Adipocyte (in vitro differentiated cells): Measurements from ENCODE around the gene LNPK.
"Not testable (repeated sequence)": the region's sequence is repeated elsewhere in the genome, so short reads cannot be mapped to it uniquely, and the experiment has no call there.

Experiments
- DNase-seq: peaks from one replicate; pipeline ENCODE4 v3.0.0-alpha.2; 2015; ENCODE audit warnings: low read depth
- H3K27me3 ChIP-seq: replicated peaks from 2 replicates; pipeline ENCODE4 v1.7.0; 2013; ENCODE audit warnings: mild to moderate bottlenecking, low read length, moderate library complexity; ENCODE audit not compliant: control insufficient read depth, insufficient read depth
- H3K36me3 ChIP-seq: 2 replicates; pipeline ENCODE4 v1.7.0; 2013; ENCODE audit warnings: low read length, mild to moderate bottlenecking, moderate library complexity; ENCODE audit not compliant: control insufficient read depth, insufficient read depth, severe bottlenecking
- H3K4me1 ChIP-seq: 2 replicates; pipeline ENCODE4 v1.7.0; 2013; ENCODE audit warnings: mild to moderate bottlenecking, low read length, moderate library complexity; ENCODE audit not compliant: control insufficient read depth, insufficient read depth
- H3K4me3 ChIP-seq: 2 replicates; pipeline ENCODE4 v1.7.0; 2013; ENCODE audit warnings: mild to moderate bottlenecking, low read length, moderate library complexity
- H3K9ac ChIP-seq: 2 replicates; pipeline ENCODE4 v1.7.0; 2013; ENCODE audit warnings: mild to moderate bottlenecking, low read length, moderate library complexity
- H3K9me3 ChIP-seq: 2 replicates; pipeline ENCODE4 v1.7.0; 2013; ENCODE audit warnings: mild to moderate bottlenecking, low read length, moderate library complexity; ENCODE audit not compliant: control insufficient read depth

Gene LNPK

DNA sequence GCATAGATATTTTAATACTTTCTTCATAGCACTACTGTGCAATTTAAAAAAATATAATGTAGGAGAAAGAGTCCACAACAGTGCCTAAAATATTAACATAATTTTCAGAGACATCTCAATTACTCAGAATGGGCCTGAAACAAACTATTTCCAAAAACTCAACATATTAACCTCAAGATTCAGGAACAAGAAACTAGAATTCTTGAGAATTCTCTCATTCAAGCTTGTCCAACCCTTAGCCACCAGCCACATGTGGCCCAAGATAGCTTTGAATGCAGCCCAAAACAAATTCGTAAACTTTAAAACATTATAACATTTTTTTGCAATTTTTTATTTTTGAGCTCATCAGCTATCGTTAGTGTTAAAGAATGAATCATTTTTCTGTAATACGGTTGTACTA, 35.2 kb downstream of the LNPK start:
- H3K9ac ChIP-seq, result no peak overlapping the region
- peaks cover 32% of the 10 kb centered on the region for H3K36me3 ChIP-seq
- DNase-seq, result no peak
- H3K9me3 ChIP-seq, result no peaks in the 10 kb centered on the region
- H3K4me1 ChIP-seq, result peaks cover 7% of the 10 kb centered on the region
- H3K4me3 ChIP-seq, result no peak overlapping the region
- H3K27me3 ChIP-seq, result no peaks in the 10 kb centered on the region

DNA sequence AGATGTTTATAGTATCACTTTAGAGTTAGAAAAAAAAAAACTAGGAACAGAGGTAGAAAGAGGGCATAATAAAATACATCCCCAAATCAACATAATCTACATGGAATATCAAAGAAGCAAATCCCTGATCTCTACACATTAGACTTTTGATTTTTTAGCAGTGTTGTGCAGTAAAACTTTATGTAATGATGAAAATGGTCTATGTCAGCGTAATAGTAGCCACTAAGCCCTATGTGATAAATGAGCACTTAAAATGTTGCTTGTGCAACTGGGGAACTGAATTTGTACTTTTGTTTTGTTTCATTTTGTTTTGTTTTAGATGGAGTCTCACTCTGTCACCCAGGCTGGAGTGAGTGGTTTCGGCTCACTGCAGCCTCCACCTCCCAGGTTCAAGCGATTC, 36.3 kb downstream of the LNPK start:
- H3K4me1 ChIP-seq, result peaks cover 7% of the 10 kb centered on the region
- peaks cover 32% of the 10 kb centered on the region for H3K36me3 ChIP-seq
- H3K27me3 ChIP-seq, result no peaks in the 10 kb centered on the region
- no peak overlapping the region for H3K9ac ChIP-seq
- no peak overlapping the region for H3K4me3 ChIP-seq
- H3K9me3 ChIP-seq, result no peaks in the 10 kb centered on the region
- DNase-seq, result no peak

DNA sequence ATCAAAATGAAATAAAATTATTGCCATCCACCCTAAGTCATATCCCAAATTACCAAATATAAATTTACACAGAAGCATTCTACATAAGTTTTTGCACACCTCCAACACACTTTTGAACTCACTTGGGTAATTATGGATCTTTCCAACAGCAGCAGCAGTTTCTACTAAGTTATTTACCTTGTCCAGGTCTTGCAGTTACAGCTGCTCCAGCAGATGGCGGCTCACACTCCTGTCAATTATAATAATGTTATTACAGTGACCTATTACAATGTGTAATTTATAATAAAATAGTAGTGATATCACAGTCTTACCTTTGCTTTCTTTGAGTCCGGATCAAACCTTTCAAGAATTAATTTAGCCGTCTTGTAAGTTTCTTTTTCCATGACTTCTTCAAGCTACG, 37.9 kb downstream of the LNPK start:
- Histone ChIP-seq H3K36me3 (peaks cover 21% of the 10 kb centered on the region), H3K27me3 (no peaks in the 10 kb centered on the region), H3K4me1 (peaks cover 7% of the 10 kb centered on the region), H3K9ac (no peak overlapping the region), H3K9me3 (no peaks in the 10 kb centered on the region), H3K4me3 (no peak overlapping the region)
- no peak for DNase-seq

DNA sequence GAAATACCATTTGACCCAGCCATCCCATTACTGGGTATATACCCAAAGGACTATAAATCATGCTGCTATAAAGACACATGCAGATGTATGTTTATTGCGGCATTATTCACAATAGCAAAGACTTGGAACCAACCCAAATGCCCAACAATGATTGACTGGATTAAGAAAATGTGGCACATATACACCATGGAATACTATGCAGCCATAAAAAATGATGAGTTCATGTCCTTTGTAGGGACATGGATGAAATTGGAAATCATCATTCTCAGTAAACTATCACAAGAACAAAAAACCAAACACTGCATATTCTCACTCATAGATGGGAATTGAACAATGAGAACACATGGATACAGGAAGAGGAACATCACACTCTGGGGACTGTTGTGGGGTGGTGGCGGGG, 38.9 kb downstream of the LNPK start:
- not testable (repeated sequence) for H3K9ac ChIP-seq, H3K4me3 ChIP-seq, H3K4me1 ChIP-seq, H3K9me3 ChIP-seq, DNase-seq, H3K27me3 ChIP-seq
- H3K36me3 ChIP-seq, result peaks cover 27% of the 10 kb centered on the region

DNA sequence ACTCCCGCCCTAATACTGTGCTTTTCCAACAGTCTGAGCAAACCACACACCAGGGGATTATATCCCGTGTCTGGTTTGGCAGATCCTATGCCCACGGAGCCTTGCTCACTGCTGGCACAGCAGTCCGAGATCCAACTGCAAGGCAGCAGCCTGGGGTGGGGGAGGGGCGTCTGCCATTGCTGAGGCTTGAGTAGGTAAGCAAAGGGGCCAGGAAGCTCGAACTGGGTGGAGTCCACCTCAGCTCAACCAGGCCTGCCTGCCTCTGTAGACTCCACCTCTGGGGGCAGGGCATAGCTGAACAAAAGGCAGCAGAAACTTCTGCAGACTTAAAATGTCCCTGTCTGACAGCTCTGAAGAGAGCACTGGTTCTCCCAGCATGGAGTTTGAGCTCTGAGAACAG, 44.2 kb downstream of the LNPK start:
- Histone ChIP-seq H3K36me3 (peaks cover 45% of the 10 kb centered on the region), H3K27me3 (no peaks in the 10 kb centered on the region), H3K4me1 (no peaks in the 10 kb centered on the region), H3K4me3 (no peak overlapping the region), H3K9ac (no peak overlapping the region), H3K9me3 (no peaks in the 10 kb centered on the region)
- DNase-seq, result no peak

DNA sequence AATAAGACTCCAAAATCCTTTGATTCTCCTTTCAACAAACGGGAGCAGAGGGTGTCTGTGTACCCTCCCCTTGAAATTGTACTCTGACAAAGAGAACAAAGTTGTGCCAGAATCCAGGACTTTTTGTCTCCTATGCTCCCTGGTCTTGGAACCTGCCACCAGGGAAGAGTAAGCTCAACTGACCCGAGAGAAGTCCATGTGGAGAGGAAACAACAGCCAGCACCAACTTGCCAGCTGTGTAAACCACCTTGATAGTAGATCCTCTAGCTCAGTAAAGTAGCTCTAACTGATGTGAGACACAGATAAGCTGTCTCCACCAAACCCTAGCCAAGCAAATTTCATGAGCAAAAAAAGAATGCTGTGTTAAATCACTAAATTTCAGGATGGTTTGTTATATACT, 46.9 kb downstream of the LNPK start:
- Histone ChIP-seq H3K36me3 (peaks cover 45% of the 10 kb centered on the region), H3K9me3 (no peaks in the 10 kb centered on the region), H3K9ac (no peak overlapping the region), H3K27me3 (no peaks in the 10 kb centered on the region), H3K4me1 (no peaks in the 10 kb centered on the region), H3K4me3 (no peak overlapping the region)
- DNase-seq, result no peak

DNA sequence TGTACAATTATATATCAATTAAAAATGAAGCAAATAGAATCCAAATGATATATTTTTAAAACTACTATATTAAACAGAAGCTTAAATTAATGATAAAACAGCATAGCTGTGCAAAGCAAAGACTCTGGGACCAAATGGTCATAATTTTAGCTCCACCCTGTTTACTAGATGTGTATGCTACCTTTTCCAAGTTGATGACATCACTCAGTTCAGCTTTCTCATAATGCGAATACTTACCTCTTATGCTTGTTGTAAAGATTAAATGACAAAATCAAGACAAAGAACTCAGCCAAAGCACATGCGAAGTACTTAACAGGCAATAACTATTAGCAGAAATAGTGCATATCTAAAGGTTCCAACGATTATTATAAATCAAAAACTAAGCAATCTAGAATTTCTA, 51.6 kb downstream of the LNPK start:
- H3K4me3 ChIP-seq, result no peak overlapping the region
- no peaks in the 10 kb centered on the region for H3K27me3 ChIP-seq
- no peaks in the 10 kb centered on the region for H3K9me3 ChIP-seq
- no peaks in the 10 kb centered on the region for H3K4me1 ChIP-seq
- no peak overlapping the region for H3K9ac ChIP-seq
- no peak for DNase-seq
- H3K36me3 ChIP-seq, result peaks cover 35% of the 10 kb centered on the region

DNA sequence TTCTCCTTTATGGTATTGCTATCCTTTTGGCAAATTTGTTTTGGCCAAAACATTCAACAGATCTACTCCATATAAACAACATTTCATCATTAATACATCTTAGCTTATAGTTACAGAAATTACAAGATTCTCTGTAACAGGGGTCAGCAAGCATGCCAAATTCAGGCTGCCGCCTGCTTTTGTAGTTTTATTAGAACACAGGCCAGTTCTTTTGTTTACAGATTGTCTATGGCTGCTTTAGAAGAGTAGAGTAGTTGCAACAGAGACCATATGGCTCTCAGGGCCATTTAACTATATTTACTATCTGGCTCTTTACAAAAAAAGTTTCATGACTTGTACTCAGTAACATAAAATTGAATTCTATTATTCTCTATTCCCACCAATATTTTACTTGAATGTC, 53.9 kb downstream of the LNPK start:
- no peak for DNase-seq
- H3K9ac ChIP-seq, result no peak overlapping the region
- no peaks in the 10 kb centered on the region for H3K27me3 ChIP-seq
- no peak overlapping the region for H3K4me3 ChIP-seq
- H3K36me3 ChIP-seq, result peaks cover 24% of the 10 kb centered on the region
- H3K9me3 ChIP-seq, result no peaks in the 10 kb centered on the region
- H3K4me1 ChIP-seq, result no peaks in the 10 kb centered on the region

DNA sequence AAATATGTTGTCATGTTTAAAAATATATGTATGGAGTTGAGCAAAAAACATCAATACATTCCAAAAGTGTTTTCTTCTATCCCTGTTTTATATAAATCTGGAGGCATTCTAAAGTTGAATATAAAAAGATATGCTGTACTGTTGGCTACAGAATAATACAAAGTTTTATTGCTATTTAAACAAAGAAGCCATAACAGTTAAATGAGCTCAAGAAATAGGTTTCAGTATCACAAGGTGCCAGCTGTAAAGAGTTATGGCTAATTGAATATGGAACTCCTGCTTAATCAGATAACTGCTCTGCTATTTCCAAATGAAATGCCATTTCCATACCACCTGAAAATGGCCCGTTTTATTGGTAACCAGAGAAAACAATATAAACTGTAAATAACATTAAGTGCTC, 55.0 kb downstream of the LNPK start:
- no peak overlapping the region for H3K4me3 ChIP-seq
- H3K9ac ChIP-seq, result no peak overlapping the region
- no peaks in the 10 kb centered on the region for H3K4me1 ChIP-seq
- DNase-seq, result no peak
- no peaks in the 10 kb centered on the region for H3K27me3 ChIP-seq
- peaks cover 2% of the 10 kb centered on the region for H3K9me3 ChIP-seq
- peaks cover 24% of the 10 kb centered on the region for H3K36me3 ChIP-seq

DNA sequence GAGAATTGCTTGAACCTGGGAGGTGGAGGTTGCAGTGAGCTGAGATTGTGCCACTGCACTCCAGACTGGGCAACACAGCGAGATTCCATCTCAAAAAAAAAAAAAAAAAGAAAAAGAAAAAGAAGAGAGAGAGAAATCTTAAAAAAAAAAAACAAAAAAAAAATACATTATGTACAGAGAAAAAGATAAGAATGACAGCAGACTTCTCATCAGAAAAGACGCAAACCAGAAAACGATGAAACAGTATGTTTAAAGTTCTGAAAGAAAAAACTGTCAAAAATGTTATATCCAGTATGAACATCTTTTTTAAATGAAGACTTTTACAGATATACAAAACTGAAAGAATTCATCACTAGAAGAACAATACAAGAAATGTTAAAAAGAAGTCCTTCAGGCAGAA, 60.4 kb downstream of the LNPK start:
- peaks cover 6% of the 10 kb centered on the region for H3K9me3 ChIP-seq
- no peaks in the 10 kb centered on the region for H3K27me3 ChIP-seq
- H3K4me1 ChIP-seq, result no peaks in the 10 kb centered on the region
- H3K9ac ChIP-seq, result no peak overlapping the region
- H3K36me3 ChIP-seq, result peaks cover 57% of the 10 kb centered on the region
- H3K4me3 ChIP-seq, result no peak overlapping the region
- DNase-seq, result no peak

DNA sequence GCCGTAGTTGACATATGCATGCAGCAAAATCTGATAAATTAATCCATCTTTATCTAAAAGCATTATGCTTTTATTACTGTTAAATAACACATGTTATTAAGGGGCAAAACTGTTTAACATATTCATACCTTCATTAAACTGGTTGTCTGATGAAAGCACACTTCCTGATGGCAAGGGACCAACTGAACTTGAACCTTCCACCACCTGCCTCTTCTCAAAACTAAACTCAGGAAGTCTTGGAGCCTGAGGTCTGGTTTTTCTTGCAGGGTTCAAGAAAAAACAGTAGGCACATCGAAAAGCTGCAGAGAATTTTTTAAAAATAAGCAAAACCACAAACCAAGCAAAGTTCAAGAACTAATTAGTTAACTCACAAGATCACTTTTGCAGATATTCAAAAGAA, 64.9 kb downstream of the LNPK start:
- no peaks in the 10 kb centered on the region for H3K27me3 ChIP-seq
- H3K4me3 ChIP-seq, result no peak overlapping the region
- H3K9ac ChIP-seq, result no peak overlapping the region
- DNase-seq, result no peak
- H3K36me3 ChIP-seq, result peaks cover 72% of the 10 kb centered on the region
- H3K4me1 ChIP-seq, result peaks cover 5% of the 10 kb centered on the region
- H3K9me3 ChIP-seq, result peaks cover 5% of the 10 kb centered on the region

DNA sequence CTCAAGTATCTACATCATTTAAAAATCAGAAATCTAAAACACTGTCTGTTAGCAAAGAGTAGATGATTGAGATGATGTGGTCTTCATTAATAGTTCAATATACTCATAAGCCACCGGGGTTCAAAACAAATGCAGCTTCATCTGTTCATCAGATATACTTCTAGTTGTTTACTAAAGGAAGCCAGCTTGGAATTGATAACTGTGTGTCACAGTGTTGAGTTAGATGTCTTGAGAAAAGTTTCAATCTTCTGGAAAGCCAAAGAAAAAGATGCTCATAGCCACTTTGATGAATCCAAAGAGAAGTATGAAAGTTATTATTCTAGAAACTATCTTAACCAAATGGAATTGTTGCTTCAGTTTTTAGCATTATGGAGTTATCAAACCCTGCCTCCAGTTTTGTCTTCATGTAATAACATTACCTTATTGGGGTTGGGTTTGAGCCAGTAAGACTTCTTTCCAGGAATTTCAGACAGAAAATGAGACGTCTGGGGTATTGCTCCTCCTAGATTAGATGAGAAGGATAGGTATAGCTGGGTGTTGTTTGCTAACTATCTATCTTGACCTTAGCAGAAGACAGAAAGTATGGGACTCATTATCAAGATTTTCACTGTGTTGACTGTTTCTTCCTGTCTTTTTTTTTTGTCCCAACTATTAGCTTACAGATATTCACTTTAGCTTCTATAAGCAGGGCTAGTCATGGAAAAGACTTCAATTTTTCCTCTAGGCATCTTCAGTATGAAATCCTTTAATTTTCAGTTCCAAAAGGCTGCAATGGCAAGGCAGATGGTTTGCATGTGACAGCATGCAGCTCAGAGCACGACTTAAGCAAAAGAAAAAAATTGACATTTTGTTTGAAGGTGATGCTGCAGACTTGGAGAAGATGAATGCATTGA, 66.5 kb downstream of the LNPK start:
- H3K36me3 ChIP-seq, result peaks cover 61% of the 10 kb centered on the region
- no peaks in the 10 kb centered on the region for H3K27me3 ChIP-seq
- H3K9ac ChIP-seq, result no peak overlapping the region
- H3K4me3 ChIP-seq, result no peak overlapping the region
- H3K4me1 ChIP-seq, result peaks cover 20% of the 10 kb centered on the region
- no peaks in the 10 kb centered on the region for H3K9me3 ChIP-seq
- no peak for DNase-seq
